ENCODE results near the gene ADAM22. TPM values are rescaled to one million over a fixed set of nuclear protein-coding genes. Genes with fewer than 3 reads are reported as not detected.
"Not testable (repeated sequence)": the region's sequence is repeated elsewhere in the genome, so short reads cannot be mapped to it uniquely, and the experiment has no call there.

ADAM22 gene
- total RNA-seq, 1 experiment from 2014 or later = 14.0 TPM

DNA sequence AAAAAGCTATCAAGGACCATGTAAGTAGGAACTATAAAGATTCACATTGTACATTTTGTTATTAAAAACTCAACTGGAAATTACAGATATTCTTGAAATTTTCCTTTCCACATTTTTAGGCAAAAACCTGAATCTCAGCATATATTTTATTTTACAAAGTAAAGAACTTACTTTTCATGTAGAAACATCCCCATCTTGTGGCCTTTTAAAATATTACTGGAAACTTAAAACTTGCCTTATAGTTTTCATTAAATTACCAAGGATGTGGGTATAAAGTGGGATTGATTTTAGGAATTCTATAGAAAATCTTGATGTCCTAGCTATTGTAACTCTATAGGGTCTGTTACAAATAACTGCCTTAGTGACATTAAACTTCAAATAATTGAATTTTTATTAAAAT, 47.2 kb upstream of the ADAM22 start:
- intact Hi-C loops (cut with micrococcal nuclease; ENCODE audit: unreplicated experiment) = loop anchor here (1.0 to 5.0 kb wide), 2 partner anchors 381 to 470 kb away; no protein-coding TSS in a partner anchor
- Histone ChIP-seq H3K9me3 (ENCODE audit: insufficient read depth, low read depth) (no peaks in the 10 kb centered on the region), H3K79me2 (ENCODE audit: low read depth) (peaks cover 29% of the 10 kb centered on the region), H3K4me1 (replicated peaks; ENCODE audit: insufficient read depth) (no peaks in the 10 kb centered on the region), H3K36me3 (ENCODE audit: low read depth) (peaks cover 30% of the 10 kb centered on the region), H3K4me2 (no peak overlapping the region), H3K27ac (no peak overlapping the region), H3K9me2 (ENCODE audit: insufficient read depth) (no peaks in the 10 kb centered on the region), H2AFZ (no peak overlapping the region), H3K27me3 (ENCODE audit: insufficient read depth, low read depth) (no peaks in the 10 kb centered on the region), H4K20me1 (ENCODE audit: insufficient read depth) (no peaks in the 10 kb centered on the region), H3K4me3 (no peak overlapping the region), H3F3A (ENCODE audit: insufficient read depth, low read depth) (0 out of 2 replicates have a peak, but pooled peaks cover 4% of the 10 kb centered on the region)
- ChIA-PET CTCF (interaction anchor here (0.6 to 1.3 kb wide), 3 partner anchors 9 to 381 kb away, joined by 3 to 7 read pairs (median 4); no protein-coding TSS in a partner anchor), POLR2A (ENCODE audit: unreplicated experiment) (no interaction called here)
- TF ChIP-seq EZH2 (IDR thresholded peaks at IDR 0.05; ENCODE audit: low read depth) = no peak
- TF ChIP-seq, protein P1, sequence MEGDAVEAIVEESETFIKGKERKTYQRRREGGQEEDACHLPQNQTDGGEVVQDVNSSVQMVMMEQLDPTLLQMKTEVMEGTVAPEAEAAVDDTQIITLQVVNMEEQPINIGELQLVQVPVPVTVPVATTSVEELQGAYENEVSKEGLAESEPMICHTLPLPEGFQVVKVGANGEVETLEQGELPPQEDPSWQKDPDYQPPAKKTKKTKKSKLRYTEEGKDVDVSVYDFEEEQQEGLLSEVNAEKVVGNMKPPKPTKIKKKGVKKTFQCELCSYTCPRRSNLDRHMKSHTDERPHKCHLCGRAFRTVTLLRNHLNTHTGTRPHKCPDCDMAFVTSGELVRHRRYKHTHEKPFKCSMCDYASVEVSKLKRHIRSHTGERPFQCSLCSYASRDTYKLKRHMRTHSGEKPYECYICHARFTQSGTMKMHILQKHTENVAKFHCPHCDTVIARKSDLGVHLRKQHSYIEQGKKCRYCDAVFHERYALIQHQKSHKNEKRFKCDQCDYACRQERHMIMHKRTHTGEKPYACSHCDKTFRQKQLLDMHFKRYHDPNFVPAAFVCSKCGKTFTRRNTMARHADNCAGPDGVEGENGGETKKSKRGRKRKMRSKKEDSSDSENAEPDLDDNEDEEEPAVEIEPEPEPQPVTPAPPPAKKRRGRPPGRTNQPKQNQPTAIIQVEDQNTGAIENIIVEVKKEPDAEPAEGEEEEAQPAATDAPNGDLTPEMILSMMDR (conservative IDR thresholded peaks at IDR 0.05) = peak; percentile 71
- no TSS peak for BruUV-seq (replicated peaks)
- peak in 1 of 2 experiments; percentile 37 for DNase-seq

DNA sequence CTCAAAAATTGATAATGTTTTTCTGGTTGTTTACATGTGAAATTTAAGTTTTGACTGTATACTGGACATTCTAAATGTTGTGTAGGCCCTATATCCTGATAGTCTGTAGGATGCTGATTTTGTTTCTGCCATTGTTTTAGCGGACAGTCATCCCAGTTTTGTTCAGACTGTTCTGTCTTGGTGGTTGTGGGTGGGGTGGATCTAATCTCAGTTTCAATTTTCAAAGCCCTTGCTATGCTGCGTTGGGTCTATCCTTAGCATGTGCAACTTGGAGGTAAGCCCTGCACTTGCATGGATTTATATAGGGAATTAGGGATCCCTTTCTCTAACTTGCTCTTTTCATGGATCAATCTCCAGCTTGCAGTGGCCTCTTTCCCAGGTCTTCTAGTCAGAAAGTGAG, 38.7 kb upstream of the ADAM22 start:
- no peak overlapping the region for H3K27ac ChIP-seq
- H3K4me1 ChIP-seq (replicated peaks; ENCODE audit: insufficient read depth) = no peaks in the 10 kb centered on the region
- H3K9me2 ChIP-seq (ENCODE audit: insufficient read depth) = no peaks in the 10 kb centered on the region
- H4K20me1 ChIP-seq (ENCODE audit: insufficient read depth) = no peaks in the 10 kb centered on the region
- no TSS peak for BruUV-seq (replicated peaks)
- TF ChIP-seq, protein P1 (conservative IDR thresholded peaks at IDR 0.05) = no peak
- TF ChIP-seq EZH2 (IDR thresholded peaks at IDR 0.05; ENCODE audit: low read depth) = no peak
- H3K4me3 ChIP-seq = no peak overlapping the region
- H3K36me3 ChIP-seq (ENCODE audit: low read depth) = peaks cover 27% of the 10 kb centered on the region
- no peak for DNase-seq
- ChIA-PET POLR2A (ENCODE audit: unreplicated experiment) (no interaction called here), CTCF (no interaction called here)
- no peak overlapping the region for H2AFZ ChIP-seq
- H3K27me3 ChIP-seq (ENCODE audit: insufficient read depth, low read depth) = no peaks in the 10 kb centered on the region
- H3K79me2 ChIP-seq (ENCODE audit: low read depth) = 0 out of 2 replicates have a peak, but pooled peaks cover 11% of the 10 kb centered on the region
- no peaks in the 10 kb centered on the region for H3K9me3 ChIP-seq (ENCODE audit: insufficient read depth, low read depth)
- no peak overlapping the region for H3K4me2 ChIP-seq
- intact Hi-C loops (cut with micrococcal nuclease; ENCODE audit: unreplicated experiment) = no loop called here
- no peaks in the 10 kb centered on the region for H3F3A ChIP-seq (ENCODE audit: insufficient read depth, low read depth)

DNA sequence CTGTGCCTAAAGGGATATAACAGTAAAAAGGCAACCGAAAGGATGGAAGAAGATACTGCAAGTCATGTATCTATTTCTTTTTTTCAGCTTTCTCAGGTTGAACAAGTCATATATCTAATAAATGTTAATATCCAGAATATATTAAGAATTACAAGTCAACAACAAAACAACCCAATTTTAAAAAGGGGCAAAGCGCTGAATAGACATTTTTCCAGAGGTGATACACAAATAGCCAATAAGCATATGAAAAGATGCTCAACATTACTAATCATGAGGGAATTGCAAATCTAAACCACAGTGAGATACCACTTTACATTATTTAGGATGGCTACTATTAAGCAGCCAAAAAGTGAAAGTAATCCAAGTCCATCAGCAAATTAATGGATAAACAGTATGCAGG, 34.8 kb upstream of the ADAM22 start:
- ChIA-PET POLR2A (ENCODE audit: unreplicated experiment) (no interaction called here), CTCF (no interaction called here)
- intact Hi-C loops (cut with micrococcal nuclease; ENCODE audit: unreplicated experiment) = no loop called here
- H3K9me2 ChIP-seq (ENCODE audit: insufficient read depth) = no peaks in the 10 kb centered on the region
- no peaks in the 10 kb centered on the region for H4K20me1 ChIP-seq (ENCODE audit: insufficient read depth)
- H3K27me3 ChIP-seq (ENCODE audit: insufficient read depth, low read depth) = no peaks in the 10 kb centered on the region
- DNase-seq = no peak
- no peak overlapping the region for H2AFZ ChIP-seq
- H3K4me1 ChIP-seq (replicated peaks; ENCODE audit: insufficient read depth) = no peaks in the 10 kb centered on the region
- H3F3A ChIP-seq (ENCODE audit: insufficient read depth, low read depth) = no peaks in the 10 kb centered on the region
- H3K4me2 ChIP-seq = no peak overlapping the region
- H3K79me2 ChIP-seq (ENCODE audit: low read depth) = 0 out of 2 replicates have a peak, but pooled peaks cover 2% of the 10 kb centered on the region
- peaks cover 41% of the 10 kb centered on the region for H3K36me3 ChIP-seq (ENCODE audit: low read depth)
- TF ChIP-seq, protein P1 (conservative IDR thresholded peaks at IDR 0.05) = no peak
- TF ChIP-seq EZH2 (IDR thresholded peaks at IDR 0.05; ENCODE audit: low read depth) = no peak
- BruUV-seq (replicated peaks) = no TSS peak
- H3K27ac ChIP-seq = no peak overlapping the region
- H3K9me3 ChIP-seq (ENCODE audit: insufficient read depth, low read depth) = no peaks in the 10 kb centered on the region
- no peak overlapping the region for H3K4me3 ChIP-seq

DNA sequence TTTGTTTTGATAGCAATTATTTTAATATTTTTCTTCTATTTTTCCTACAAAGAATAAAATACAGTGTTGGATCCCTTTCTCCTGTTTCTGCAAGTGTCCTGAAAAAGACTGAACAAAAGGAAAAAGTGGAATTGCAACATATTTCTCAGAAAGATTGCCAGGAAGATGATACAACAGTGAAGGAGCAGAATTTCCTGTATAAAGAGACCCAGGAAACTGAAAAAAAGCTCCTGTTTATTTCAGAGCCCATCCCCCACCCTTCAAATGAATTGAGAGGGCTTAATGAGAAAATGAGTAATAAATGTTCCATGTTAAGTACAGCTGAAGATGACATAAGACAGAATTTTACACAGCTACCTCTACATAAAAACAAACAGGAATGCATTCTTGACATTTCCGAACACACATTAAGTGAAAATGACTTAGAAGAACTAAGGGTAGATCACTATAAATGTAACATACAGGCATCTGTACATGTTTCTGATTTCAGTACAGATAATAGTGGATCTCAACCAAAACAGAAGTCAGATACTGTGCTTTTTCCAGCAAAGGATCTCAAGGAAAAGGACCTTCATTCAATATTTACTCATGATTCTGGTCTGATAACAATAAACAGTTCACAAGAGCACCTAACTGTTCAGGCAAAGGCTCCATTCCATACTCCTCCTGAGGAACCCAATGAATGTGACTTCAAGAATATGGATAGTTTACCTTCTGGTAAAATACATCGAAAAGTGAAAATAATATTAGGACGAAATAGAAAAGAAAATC, 26.7 kb upstream of the ADAM22 start:
- H3K79me2 ChIP-seq (ENCODE audit: low read depth); H3F3A ChIP-seq (ENCODE audit: insufficient read depth, low read depth); DNase-seq; H4K20me1 ChIP-seq (ENCODE audit: insufficient read depth); H3K4me2 ChIP-seq; H3K4me1 ChIP-seq (replicated peaks; ENCODE audit: insufficient read depth); POLR2A ChIA-PET (ENCODE audit: unreplicated experiment); CTCF ChIA-PET; H2AFZ ChIP-seq; H3K27ac ChIP-seq; BruUV-seq (replicated peaks); H3K4me3 ChIP-seq; H3K27me3 ChIP-seq (ENCODE audit: insufficient read depth, low read depth); H3K9me2 ChIP-seq (ENCODE audit: insufficient read depth); H3K9me3 ChIP-seq (ENCODE audit: insufficient read depth, low read depth): not testable (repeated sequence)
- peaks cover 17% of the 10 kb centered on the region for H3K36me3 ChIP-seq (ENCODE audit: low read depth)
- intact Hi-C loops (cut with micrococcal nuclease; ENCODE audit: unreplicated experiment) = loop anchor here (10.0 kb wide), 2 partner anchors 207 to 257 kb away; no protein-coding TSS in a partner anchor

DNA sequence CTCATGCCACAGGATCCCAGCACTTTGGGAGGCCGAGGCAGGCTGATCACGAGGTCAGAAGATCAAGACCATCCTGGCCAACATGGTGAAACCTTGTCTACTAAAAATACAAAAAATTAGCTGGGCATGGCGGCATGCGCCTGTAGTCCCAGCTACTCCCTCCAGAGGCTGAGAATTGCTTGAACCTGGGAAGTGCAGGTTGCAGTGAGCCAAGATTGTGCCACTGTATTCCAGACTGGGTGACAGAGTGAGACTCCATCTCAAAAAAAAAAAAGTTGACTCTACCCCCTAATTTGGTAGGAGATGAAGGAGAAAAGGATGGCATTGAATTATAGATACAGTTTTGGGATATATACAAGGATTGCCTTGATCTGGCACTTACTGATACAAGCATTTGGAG, 25.2 kb upstream of the ADAM22 start:
- H3K9me3 ChIP-seq (ENCODE audit: insufficient read depth, low read depth); H3K27ac ChIP-seq; H3K79me2 ChIP-seq (ENCODE audit: low read depth); DNase-seq; H2AFZ ChIP-seq; H3F3A ChIP-seq (ENCODE audit: insufficient read depth, low read depth); H3K9me2 ChIP-seq (ENCODE audit: insufficient read depth); CTCF ChIA-PET; H3K4me1 ChIP-seq (replicated peaks; ENCODE audit: insufficient read depth); H3K4me3 ChIP-seq; H4K20me1 ChIP-seq (ENCODE audit: insufficient read depth); H3K4me2 ChIP-seq; H3K27me3 ChIP-seq (ENCODE audit: insufficient read depth, low read depth); BruUV-seq (replicated peaks): not testable (repeated sequence)
- peaks cover 10% of the 10 kb centered on the region; the same call in 1 of the 2 replicates for H3K36me3 ChIP-seq (ENCODE audit: low read depth)
- POLR2A ChIA-PET (ENCODE audit: unreplicated experiment) = interaction anchor here (0.7 kb wide), 1 partner anchor 12 kb away, joined by 24 read pairs; no protein-coding TSS in a partner anchor
- intact Hi-C loops (cut with micrococcal nuclease; ENCODE audit: unreplicated experiment) = loop anchor here (10.0 kb wide), 2 partner anchors 206 to 256 kb away; no protein-coding TSS in a partner anchor
